Sigmoid colon (tissue), 7 donors: ENCODE measurements around the gene THG1L. TPM values are rescaled to one million over a fixed set of nuclear protein-coding genes. Genes with fewer than 3 reads are reported as not detected.
"Not testable (repeated sequence)": the region's sequence is repeated elsewhere in the genome, so short reads cannot be mapped to it uniquely, and the experiment has no call there.

ENCODE experiments used
- DNase-seq: peaks from one replicate; pipeline ENCODE4 v3.0.0-alpha.2; 2019
- H3K27ac ChIP-seq, 4 donors: fragments of 200-600 bp; sonication (generic); one replicate each; pipeline ENCODE4 v1.5.1; 2016 to 2019; ENCODE audit warnings: mild to moderate bottlenecking in 1 of 4
- H3K27me3 ChIP-seq, 3 donors: fragments of 200-600 bp; sonication (generic); one replicate each; pipeline ENCODE4 v1.5.1; 2019; ENCODE audit warnings: mild to moderate bottlenecking in 1 of 3
- H3K36me3 ChIP-seq, 4 donors: fragments of 200-600 bp; sonication (generic); one replicate each; pipeline ENCODE4 v1.5.1; 2016 to 2019
- H3K4me1 ChIP-seq, 4 donors: fragments of 200-600 bp; sonication (generic); one replicate each; pipeline ENCODE4 v1.5.1; 2017 to 2019
- H3K4me3 ChIP-seq, 4 donors: fragments of 200-600 bp; sonication (generic); one replicate each; pipeline ENCODE4 v1.5.1; 2017 to 2019; ENCODE audit warnings: mild to moderate bottlenecking in 2 of 4, moderate library complexity in 1 of 4
- H3K9me3 ChIP-seq, 4 donors: fragments of 200-600 bp in 3 of 4; sonication (generic) in 3 of 4; one replicate each; pipeline versions ENCODE4 v1.5.1 to v1.6.1; 2013 to 2019
- EP300 ChIP-seq, 4 donors: sonication (generic); formaldehyde crosslinking; IDR thresholded peaks; one replicate each; pipeline ENCODE4 v1.6.1; 2017; ENCODE audit warnings: antibody characterized with exemption in 4 of 4
- POLR2A ChIP-seq, 2 donors: fragments of 450-650 bp; IDR thresholded peaks; one replicate each; pipeline ENCODE4 v1.6.1; 2016; ENCODE audit warnings: antibody characterized with exemption in 2 of 2, mild to moderate bottlenecking in 2 of 2, moderate library complexity in 2 of 2
- POLR2AphosphoS5 ChIP-seq, 4 donors: sonication (generic); formaldehyde crosslinking; IDR thresholded peaks; one replicate each; pipeline ENCODE4 v1.6.1; 2017; ENCODE audit warnings: antibody characterized with exemption in 4 of 4
- WGBS, 2 donors: extraction: QIAGEN DNeasy Blood & Tissue Kit; methylation state at CpG; one replicate each; pipeline ENCODE4 v1.1.7; 2013; 5-methylcytosine and 5-hydroxymethylcytosine counted together
- intact Hi-C: fragments of 100-400 bp; cut with DNase I; formaldehyde crosslinking; loops from one replicate; pipeline ENCODE4 v1.15.1; 2023
- polyA plus RNA-seq, 3 donors: library from polyadenylated mRNA; stranded (reverse); fragments of 200-250 nt; gene quantifications; one replicate each; pipeline ENCODE4 v1.2.3, GENCODE V29; 2013
- total RNA-seq, 4 donors: library from RNA; depleted of rRNA; stranded (reverse); fragments of >200 nt; gene quantifications; one replicate each; pipeline ENCODE4 v1.1.0, GENCODE V29; 2016
- TF ChIP-seq, protein P1 (sequence below), 4 experiments: fragments of 450-650 bp in 3 of 4; fragments of 200-600 bp in 1 of 4; IDR thresholded peaks; one replicate each; pipeline ENCODE4 v1.5.1; 2016 to 2019; ENCODE audit warnings: antibody characterized with exemption in 4 of 4, mild to moderate bottlenecking in 3 of 4, moderate library complexity in 2 of 4
- donor health status: healthy with polysubstance abuse.
- donor health status: Bipolar disorder and iron deficiency.
- donor health status: healthy.

The THG1L gene
- total and polyA plus RNA-seq, 7 donors = 12.3 to 28.6 (median 19.8) TPM

DNA sequence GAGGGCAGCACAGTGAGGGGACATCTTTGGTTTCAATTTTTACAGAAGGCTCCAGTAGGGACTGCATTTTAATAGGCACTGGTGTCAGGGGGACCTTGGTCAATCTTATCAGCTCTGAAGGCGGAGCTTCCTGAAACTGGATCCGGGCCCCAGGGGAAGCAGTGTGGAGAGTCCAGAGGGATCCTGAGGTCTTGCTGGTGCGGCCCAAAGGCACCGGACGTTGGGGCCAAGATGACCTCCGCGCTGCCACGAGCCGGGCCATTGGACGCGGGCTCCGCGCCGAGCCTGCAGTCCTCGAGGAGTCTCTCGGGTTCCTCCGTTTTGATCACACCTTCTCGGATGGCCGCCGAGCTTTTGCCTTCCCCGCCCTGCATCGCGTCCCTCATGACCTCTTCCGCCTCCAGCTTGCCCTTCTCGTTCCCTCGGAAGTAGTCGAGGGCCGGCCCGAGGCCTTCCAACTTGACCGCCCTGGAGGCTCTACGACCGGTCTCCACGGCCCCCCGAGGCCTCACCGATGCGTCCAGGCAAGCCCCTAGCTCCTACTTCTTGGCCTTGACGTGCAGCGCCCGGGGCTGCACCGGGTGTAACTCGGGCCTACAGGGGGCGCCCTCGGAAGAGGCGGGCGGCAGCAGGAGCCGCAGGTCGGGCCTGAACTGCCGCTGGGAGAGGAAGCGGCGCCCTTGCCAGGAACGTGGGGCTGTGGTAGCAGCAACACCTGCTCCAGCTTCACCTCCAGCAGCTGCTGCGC lies 41.1 kb upstream of the THG1L start:
- WGBS, 2 donors = 74 to 90% methylated on average over 52 of the region's 52 CpGs
- H3K4me3 ChIP-seq = peak overlapping the region in 3 of 4 donors; percentile 8 to 43 (median 28)
- intact Hi-C loops = no loop called here

DNA sequence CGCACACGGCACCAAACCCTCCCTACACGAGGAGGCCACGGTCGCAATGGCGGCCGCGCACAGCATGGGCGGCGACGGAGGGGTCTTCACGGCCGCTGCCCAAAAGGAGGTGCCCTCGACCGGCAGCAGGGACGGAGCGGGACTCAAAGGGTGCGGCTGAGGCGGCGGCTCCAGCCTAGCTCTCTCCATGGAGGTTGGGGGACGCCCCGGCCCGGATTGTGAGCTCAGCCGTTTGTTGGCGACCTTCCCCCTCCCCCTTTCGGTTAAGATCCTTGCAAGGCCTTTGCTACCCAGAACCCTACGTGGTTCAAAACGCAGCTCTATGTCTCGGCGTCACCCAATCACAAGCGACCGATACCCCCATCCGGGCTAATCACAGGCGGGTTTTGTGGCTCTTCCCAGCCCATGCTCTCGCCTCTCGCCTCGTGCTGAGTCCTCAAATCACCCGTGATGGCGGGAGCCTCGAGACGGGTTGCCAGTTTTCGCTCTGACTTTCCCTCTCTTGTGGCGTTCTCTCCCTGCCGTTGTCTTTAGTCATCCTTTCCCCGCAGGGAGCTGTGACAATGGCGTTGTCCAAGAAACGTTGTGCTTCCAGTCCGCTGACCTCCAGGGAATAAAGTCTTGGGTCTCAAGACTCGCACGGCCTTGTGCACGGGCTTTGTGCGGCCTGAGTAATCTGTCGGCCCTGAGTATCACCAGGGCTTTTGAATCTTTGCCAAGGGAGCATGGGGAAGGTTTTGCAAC lies 40.4 kb upstream of the THG1L start:
- H3K4me3 ChIP-seq = peak overlapping the region in 3 of 4 donors; percentile 8 to 43 (median 28)
- 77 to 93% methylated on average over 53 of the region's 53 CpGs for WGBS, 2 donors
- H3K27ac ChIP-seq = no peak overlapping the region
- H3K27me3 ChIP-seq = no peaks in the 10 kb centered on the region
- TF ChIP-seq POLR2A (IDR thresholded peaks at IDR 0.05) = no peak
- no peak for TF ChIP-seq EP300 (IDR thresholded peaks at IDR 0.05)
- TF ChIP-seq POLR2AphosphoS5 (IDR thresholded peaks at IDR 0.05) = no peak
- TF ChIP-seq, protein P1, sequence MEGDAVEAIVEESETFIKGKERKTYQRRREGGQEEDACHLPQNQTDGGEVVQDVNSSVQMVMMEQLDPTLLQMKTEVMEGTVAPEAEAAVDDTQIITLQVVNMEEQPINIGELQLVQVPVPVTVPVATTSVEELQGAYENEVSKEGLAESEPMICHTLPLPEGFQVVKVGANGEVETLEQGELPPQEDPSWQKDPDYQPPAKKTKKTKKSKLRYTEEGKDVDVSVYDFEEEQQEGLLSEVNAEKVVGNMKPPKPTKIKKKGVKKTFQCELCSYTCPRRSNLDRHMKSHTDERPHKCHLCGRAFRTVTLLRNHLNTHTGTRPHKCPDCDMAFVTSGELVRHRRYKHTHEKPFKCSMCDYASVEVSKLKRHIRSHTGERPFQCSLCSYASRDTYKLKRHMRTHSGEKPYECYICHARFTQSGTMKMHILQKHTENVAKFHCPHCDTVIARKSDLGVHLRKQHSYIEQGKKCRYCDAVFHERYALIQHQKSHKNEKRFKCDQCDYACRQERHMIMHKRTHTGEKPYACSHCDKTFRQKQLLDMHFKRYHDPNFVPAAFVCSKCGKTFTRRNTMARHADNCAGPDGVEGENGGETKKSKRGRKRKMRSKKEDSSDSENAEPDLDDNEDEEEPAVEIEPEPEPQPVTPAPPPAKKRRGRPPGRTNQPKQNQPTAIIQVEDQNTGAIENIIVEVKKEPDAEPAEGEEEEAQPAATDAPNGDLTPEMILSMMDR (IDR thresholded peaks at IDR 0.05) = no peak
- no peaks in the 10 kb centered on the region for H3K9me3 ChIP-seq
- no peaks in the 10 kb centered on the region for H3K4me1 ChIP-seq
- DNase-seq = no peak
- H3K36me3 ChIP-seq = no peaks in the 10 kb centered on the region
- intact Hi-C loops = no loop called here

More for the DNA sequence above, 41.1 kb upstream of the THG1L start:
- no peak for TF ChIP-seq POLR2A (IDR thresholded peaks at IDR 0.05)
- TF ChIP-seq POLR2AphosphoS5 (IDR thresholded peaks at IDR 0.05) = no peak
- TF ChIP-seq, protein P1 (IDR thresholded peaks at IDR 0.05) = peak in 1 of 4 experiments; percentile 26
- Histone ChIP-seq H3K27ac (no peak overlapping the region), H3K27me3 (no peaks in the 10 kb centered on the region), H3K36me3 (no peaks in the 10 kb centered on the region), H3K4me1 (no peaks in the 10 kb centered on the region), H3K9me3 (no peaks in the 10 kb centered on the region)
- DNase-seq = no peak

DNA sequence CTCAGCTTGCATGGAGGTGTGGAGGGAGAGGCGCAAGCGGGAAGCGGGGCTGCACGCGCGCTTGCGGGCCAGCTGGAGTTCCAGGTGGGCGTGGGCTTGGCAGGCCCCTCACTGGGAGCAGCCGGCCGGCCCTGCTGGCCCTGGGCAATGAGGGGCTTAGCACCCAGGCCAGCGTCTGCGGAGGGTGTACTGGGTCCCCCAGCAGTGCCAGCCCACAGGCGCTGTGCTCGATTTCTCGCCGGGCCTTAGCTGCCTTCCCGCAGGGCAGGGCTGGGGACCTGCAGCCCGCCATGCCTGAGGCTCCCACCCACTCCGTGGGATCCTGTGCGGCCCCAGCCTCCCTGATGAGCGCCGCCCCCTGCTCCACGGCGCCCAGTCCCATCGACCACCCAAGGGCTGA lies 37.4 kb upstream of the THG1L start:
- 88 to 97% methylated on average over 25 of the region's 25 CpGs for WGBS, 2 donors
- DNase-seq, intact Hi-C loops, H3K27ac ChIP-seq, H3K9me3 ChIP-seq, H3K4me1 ChIP-seq, H3K36me3 ChIP-seq, H3K27me3 ChIP-seq, H3K4me3 ChIP-seq: not testable (repeated sequence)

DNA sequence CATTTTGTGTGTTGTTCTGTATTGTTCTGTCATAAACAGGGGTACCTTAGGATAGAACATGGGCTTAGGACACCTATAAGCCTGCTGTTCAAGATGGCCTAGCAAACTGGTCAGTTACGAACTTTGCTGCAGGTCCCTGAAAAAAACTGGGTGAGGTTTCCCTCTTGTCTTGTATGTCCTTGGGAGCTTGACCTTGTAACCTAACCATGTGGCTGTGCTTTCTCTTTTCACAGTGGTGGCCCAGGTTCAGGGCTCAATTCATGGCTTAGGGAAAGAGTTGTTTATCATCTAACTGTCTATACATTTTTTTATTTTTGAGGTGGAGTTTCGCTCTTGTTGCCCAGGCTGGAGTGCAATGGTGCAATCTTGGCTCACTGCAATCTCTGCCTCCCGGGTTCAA lies 35.1 kb upstream of the THG1L start:
- H3K36me3 ChIP-seq, H3K27ac ChIP-seq, H3K4me3 ChIP-seq, H3K4me1 ChIP-seq, DNase-seq, H3K27me3 ChIP-seq, intact Hi-C loops, H3K9me3 ChIP-seq: not testable (repeated sequence)
- WGBS, 2 donors = 95 to 96% methylated on average over 3 of the region's 3 CpGs

DNA sequence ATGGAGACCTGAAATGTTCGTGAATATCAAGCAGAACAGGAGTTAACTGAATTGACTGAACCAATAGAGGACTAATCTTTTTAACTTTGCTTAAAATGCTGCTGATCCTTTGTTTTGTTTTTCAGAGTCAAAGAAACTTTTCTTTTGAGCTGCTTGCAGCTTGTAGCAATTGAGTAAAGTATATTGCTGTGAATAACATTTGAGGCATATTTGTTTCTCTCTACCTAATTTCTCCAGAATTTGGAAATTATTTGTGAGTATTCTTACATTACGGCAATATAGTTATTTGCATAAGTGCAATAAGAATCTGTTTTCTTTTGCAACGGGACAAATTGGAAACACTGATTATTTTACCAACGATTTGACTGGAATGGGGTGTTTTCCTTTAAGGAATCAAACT lies 32.5 kb upstream of the THG1L start:
- H3K9me3 ChIP-seq, H3K27me3 ChIP-seq, intact Hi-C loops, DNase-seq, H3K4me3 ChIP-seq, H3K36me3 ChIP-seq, H3K27ac ChIP-seq, H3K4me1 ChIP-seq: not testable (repeated sequence)
- 71 to 94% methylated on average over 4 of the region's 4 CpGs for WGBS, 2 donors

DNA sequence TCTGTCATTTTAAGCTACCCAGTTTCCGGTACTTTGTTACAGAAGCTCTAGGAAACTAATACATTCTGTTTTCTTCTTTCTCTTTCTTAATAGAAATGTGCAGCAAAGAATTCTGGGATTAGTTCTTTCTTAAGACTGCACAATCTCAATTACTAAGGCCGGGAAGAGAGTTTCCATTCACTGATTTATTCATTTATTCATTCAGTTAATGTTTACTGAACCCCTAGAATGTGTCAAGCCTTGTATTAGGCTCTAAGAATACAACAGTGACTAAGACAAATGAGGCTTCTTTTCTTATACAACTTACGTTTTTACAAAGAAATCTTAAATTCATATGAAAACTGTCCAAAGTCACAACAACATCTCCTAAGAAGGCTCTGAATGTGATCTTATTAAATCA lies 27.5 kb upstream of the THG1L start:
- 74 to 88% methylated on average over 3 of the region's 3 CpGs for WGBS, 2 donors
- TF ChIP-seq EP300 (IDR thresholded peaks at IDR 0.05) = no peak
- TF ChIP-seq POLR2AphosphoS5 (IDR thresholded peaks at IDR 0.05) = no peak
- TF ChIP-seq, protein P1 (IDR thresholded peaks at IDR 0.05) = no peak
- TF ChIP-seq POLR2A (IDR thresholded peaks at IDR 0.05) = no peak
- intact Hi-C loops = no loop called here
- no peak for DNase-seq
- no peaks in the 10 kb centered on the region for H3K36me3 ChIP-seq
- no peaks in the 10 kb centered on the region for H3K27me3 ChIP-seq
- H3K27ac ChIP-seq = no peak overlapping the region
- H3K4me1 ChIP-seq = no peaks in the 10 kb centered on the region
- no peak overlapping the region for H3K4me3 ChIP-seq
- H3K9me3 ChIP-seq = peaks cover 0 to 3% (median 0%) of the 10 kb centered on the region in 4 donors
